ENCODE data around the gene DERA.
"Not testable (repeated sequence)": the region's sequence is repeated elsewhere in the genome, so short reads cannot be mapped to it uniquely, and the experiment has no call there.

The DERA gene

GRCh38 chr12:15966426-15966825 is 55.3 kb downstream of the DERA start:
- DNase-seq: no peak

- DNase-seq: not testable (repeated sequence)
Observed at GRCh38 chr12:15967053-15967452, 55.9 kb downstream of the DERA start.

- no peak for DNase-seq
Observed at GRCh38 chr12:15971211-15971610, 60.1 kb downstream of the DERA start.

GRCh38 chr12:15972894-15973293 is 61.8 kb downstream of the DERA start:
- no peak for DNase-seq

- DNase-seq: peak in 1 of 3 experiments; percentile 36
Observed at GRCh38 chr12:15977999-15978951, 67.1 kb downstream of the DERA start.

GRCh38 chr12:15979096-15980092 is 68.3 kb downstream of the DERA start:
- DNase-seq: no peak

GRCh38 chr12:15982071-15982470 is 70.9 kb downstream of the DERA start:
- DNase-seq: no peak

- DNase-seq: peak in 1 of 3 experiments; percentile 48
Observed at GRCh38 chr12:15982471-15982870, 71.3 kb downstream of the DERA start.

GRCh38 chr12:15982921-15983320 is 71.8 kb downstream of the DERA start:
- DNase-seq: no peak

GRCh38 chr12:15984097-15984800 is 73.1 kb downstream of the DERA start:
- DNase-seq: no peak

GRCh38 chr12:15984963-15985362 is 73.8 kb downstream of the DERA start:
- DNase-seq: no peak

- DNase-seq: no peak
Observed at GRCh38 chr12:15987696-15988095, 76.6 kb downstream of the DERA start.

GRCh38 chr12:15988983-15989755 is 78.0 kb downstream of the DERA start:
- DNase-seq: no peak

- no peak for DNase-seq
Observed at GRCh38 chr12:15995801-15996200, 84.7 kb downstream of the DERA start.

- DNase-seq: peak in 1 of 3 experiments; percentile 22
Observed at GRCh38 chr12:15996254-15996653, 85.1 kb downstream of the DERA start.

GRCh38 chr12:15996948-15997347 is 85.8 kb downstream of the DERA start:
- no peak for DNase-seq

- no peak for DNase-seq
Observed at GRCh38 chr12:15997910-15998309, 86.8 kb downstream of the DERA start.

GRCh38 chr12:16002880-16003279 is 91.7 kb downstream of the DERA start:
- no peak for DNase-seq

GRCh38 chr12:16003460-16003859 is 92.3 kb downstream of the DERA start:
- DNase-seq: no peak

GRCh38 chr12:16006752-16007151 is 95.6 kb downstream of the DERA start:
- DNase-seq: no peak

- DNase-seq: no peak
Observed at GRCh38 chr12:16008421-16008824, 97.3 kb downstream of the DERA start.

- no peak for DNase-seq
Observed at GRCh38 chr12:16012117-16012516, 101.0 kb downstream of the DERA start.
